MCF 10A (cell line): ENCODE results near the gene UBE2D4. TPM values are rescaled to one million over a fixed set of nuclear protein-coding genes. Genes with fewer than 3 reads are reported as not detected.

Source experiments
- BruUV-seq: library from RNA; stranded (reverse); fragments of 400-500 nt; replicated peaks from 2 replicates; lab custom pipeline; 2021; lab: Mats Ljungman, UMichigan
- CTCF ChIA-PET: fragments of 300-600 bp; sonication (Branson Sonifier 250); formaldehyde crosslinking; extraction: SDS; loops from one replicate; lab custom pipeline; 2021; ENCODE audit warnings: antibody characterized with exemption, inconsistent platforms; lab: Yijun Ruan, JAX
- POLR2A ChIA-PET: fragments of 300-600, 350-650 bp; sonication (Branson Sonifier 250); formaldehyde crosslinking; extraction: SDS; loops from one replicate; lab custom pipeline; 2020; ENCODE audit warnings: antibody characterized with exemption, inconsistent platforms; lab: Yijun Ruan, JAX
- DNase-seq: peaks from one replicate; pipeline ENCODE4 v3.0.0-alpha.2; 2018; ENCODE audit not compliant: unreplicated experiment
- H3K27ac Mint-ChIP-seq: one replicate; pipeline ENCODE4 v1.8.0; 2022; ENCODE audit warnings: mild to moderate bottlenecking, low read depth, mixed read lengths; ENCODE audit not compliant: unreplicated experiment
- H3K27me3 Mint-ChIP-seq: one replicate; pipeline ENCODE4 v1.8.0; 2022; ENCODE audit warnings: mixed read lengths; ENCODE audit not compliant: insufficient read depth, unreplicated experiment
- H3K36me3 Mint-ChIP-seq: one replicate; pipeline ENCODE4 v1.8.0; 2022; ENCODE audit warnings: mild to moderate bottlenecking, moderate library complexity, mixed read lengths; ENCODE audit not compliant: insufficient read depth, unreplicated experiment
- H3K4me1 Mint-ChIP-seq: one replicate; pipeline ENCODE4 v1.8.0; 2022; ENCODE audit warnings: mixed read lengths; ENCODE audit not compliant: insufficient read depth, unreplicated experiment
- H3K4me3 Mint-ChIP-seq: one replicate; pipeline ENCODE4 v1.8.0; 2022; ENCODE audit warnings: mild to moderate bottlenecking, moderate library complexity, mixed read lengths; ENCODE audit not compliant: unreplicated experiment
- H3K9me3 Mint-ChIP-seq: one replicate; pipeline ENCODE4 v1.8.0; 2022; ENCODE audit warnings: mixed read lengths; ENCODE audit not compliant: unreplicated experiment
- intact Hi-C: fragments of 100-400 bp; cut with micrococcal nuclease; formaldehyde crosslinking; loops from 2 replicates; pipeline ENCODE4 v1.14.1; 2022
- total RNA-seq: library from RNA; stranded (reverse); gene quantifications from 2 replicates; pipeline ENCODE4 v1.2.3, GENCODE V29; 2022
- TF ChIP-seq, protein P1 (sequence below): fragments of 200-600 bp; IDR thresholded peaks from one replicate; pipeline ENCODE4 v1.8.0; 2022; ENCODE audit warnings: antibody characterized with exemption, mild to moderate bottlenecking; ENCODE audit not compliant: unreplicated experiment

The UBE2D4 gene
- total RNA-seq, 1 experiment from 2014 or later: 13.7 TPM

- Mint-ChIP-seq H3K36me3 (peaks cover 79% of the 10 kb centered on the region), H3K27me3 (no peaks in the 10 kb centered on the region), H3K4me1 (peaks cover 15% of the 10 kb centered on the region), H3K27ac (no peak overlapping the region), H3K9me3 (no peaks in the 10 kb centered on the region), H3K4me3 (no peak overlapping the region)
- CTCF ChIA-PET: interaction anchor here (1.2 to 2.0 kb wide), 2 partner anchors 25 to 76 kb away, joined by 4 to 7 read pairs; no protein-coding TSS in a partner anchor
- POLR2A ChIA-PET: interaction anchor here (1.4 to 1.5 kb wide), 2 partner anchors 9 to 26 kb away, joined by 5 read pairs; partner anchors contain the start of gene MRPS24
- no TSS peak for BruUV-seq
- intact Hi-C loops: no loop called here
- no peak for DNase-seq
- TF ChIP-seq, protein P1, sequence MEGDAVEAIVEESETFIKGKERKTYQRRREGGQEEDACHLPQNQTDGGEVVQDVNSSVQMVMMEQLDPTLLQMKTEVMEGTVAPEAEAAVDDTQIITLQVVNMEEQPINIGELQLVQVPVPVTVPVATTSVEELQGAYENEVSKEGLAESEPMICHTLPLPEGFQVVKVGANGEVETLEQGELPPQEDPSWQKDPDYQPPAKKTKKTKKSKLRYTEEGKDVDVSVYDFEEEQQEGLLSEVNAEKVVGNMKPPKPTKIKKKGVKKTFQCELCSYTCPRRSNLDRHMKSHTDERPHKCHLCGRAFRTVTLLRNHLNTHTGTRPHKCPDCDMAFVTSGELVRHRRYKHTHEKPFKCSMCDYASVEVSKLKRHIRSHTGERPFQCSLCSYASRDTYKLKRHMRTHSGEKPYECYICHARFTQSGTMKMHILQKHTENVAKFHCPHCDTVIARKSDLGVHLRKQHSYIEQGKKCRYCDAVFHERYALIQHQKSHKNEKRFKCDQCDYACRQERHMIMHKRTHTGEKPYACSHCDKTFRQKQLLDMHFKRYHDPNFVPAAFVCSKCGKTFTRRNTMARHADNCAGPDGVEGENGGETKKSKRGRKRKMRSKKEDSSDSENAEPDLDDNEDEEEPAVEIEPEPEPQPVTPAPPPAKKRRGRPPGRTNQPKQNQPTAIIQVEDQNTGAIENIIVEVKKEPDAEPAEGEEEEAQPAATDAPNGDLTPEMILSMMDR: no peak
Observed at GRCh38 chr7:43878867-43879266, 47.4 kb upstream of the UBE2D4 start.

GRCh38 chr7:43879477-43879876, 46.8 kb upstream of the UBE2D4 start:
- H3K27me3 Mint-ChIP-seq: no peaks in the 10 kb centered on the region
- H3K9me3 Mint-ChIP-seq: no peaks in the 10 kb centered on the region
- ChIA-PET POLR2A (interaction anchor here (1.5 kb wide), 1 partner anchor 10 kb away, joined by 5 read pairs; the partner anchor contains the start of gene MRPS24), CTCF (interaction anchor here (0.9 kb wide), 1 partner anchor 42 kb away, joined by 3 read pairs; no protein-coding TSS in a partner anchor)
- H3K27ac Mint-ChIP-seq: no peak overlapping the region
- intact Hi-C loops: no loop called here
- no peak overlapping the region for H3K4me3 Mint-ChIP-seq
- H3K4me1 Mint-ChIP-seq: peaks cover 12% of the 10 kb centered on the region
- no peak for DNase-seq
- TF ChIP-seq, protein P1: no peak
- BruUV-seq: no TSS peak
- H3K36me3 Mint-ChIP-seq: peaks cover 85% of the 10 kb centered on the region

DNA sequence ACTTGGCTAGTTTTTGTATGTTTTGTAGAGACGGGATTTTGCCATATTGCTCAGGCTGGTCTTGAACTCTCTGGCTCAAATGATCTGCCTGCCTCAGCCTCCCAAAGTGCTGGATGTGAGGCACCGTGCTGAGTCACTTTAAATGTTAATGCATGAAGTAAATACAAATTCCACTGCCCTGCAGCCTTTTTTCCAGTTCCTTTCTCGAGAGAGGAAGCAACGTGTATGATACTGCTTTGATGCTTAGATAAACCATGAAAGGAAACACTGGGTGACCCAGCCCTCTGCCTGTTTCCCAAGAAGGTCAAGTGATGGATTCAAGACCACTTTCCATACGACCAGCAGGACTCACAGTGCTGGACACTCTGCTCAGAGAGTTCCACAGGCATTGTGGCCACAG, 45.6 kb upstream of the UBE2D4 start:
- Mint-ChIP-seq H3K4me3 (no peak overlapping the region), H3K4me1 (peaks cover 7% of the 10 kb centered on the region), H3K27ac (no peak overlapping the region), H3K9me3 (no peaks in the 10 kb centered on the region), H3K36me3 (peaks cover 90% of the 10 kb centered on the region), H3K27me3 (no peaks in the 10 kb centered on the region)
- POLR2A ChIA-PET: interaction anchor here (0.6 to 1.3 kb wide), 2 partner anchors 12 to 798 kb away, joined by 3 to 5 read pairs; partner anchors contain the start of gene MRPS24
- no peak for DNase-seq
- CTCF ChIA-PET: no interaction called here
- intact Hi-C loops: no loop called here
- BruUV-seq: no TSS peak
- TF ChIP-seq, protein P1: no peak

DNA sequence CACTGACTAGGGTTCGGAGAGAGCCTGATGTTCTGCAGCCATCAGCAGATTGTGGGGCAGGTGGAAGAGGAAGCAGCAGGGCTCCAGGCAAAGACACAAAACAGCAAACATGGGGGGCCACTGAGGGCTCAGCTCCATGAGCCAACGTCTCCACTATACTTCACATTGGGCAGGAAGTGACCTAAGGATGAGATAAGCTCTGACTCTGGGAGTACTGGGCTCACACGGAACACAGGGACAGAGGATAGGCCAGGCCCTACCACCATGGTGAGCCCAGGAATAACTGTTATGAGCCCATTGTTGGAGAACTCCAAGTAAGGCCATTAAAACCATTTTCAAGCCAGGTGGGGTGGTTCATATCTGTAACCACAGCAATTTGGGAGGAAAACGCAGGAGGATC, 42.0 kb upstream of the UBE2D4 start:
- no peak for DNase-seq
- intact Hi-C loops: no loop called here
- Mint-ChIP-seq H3K9me3 (no peaks in the 10 kb centered on the region), H3K4me3 (no peak overlapping the region), H3K27ac (peak overlapping the region; percentile 41), H3K36me3 (peaks cover 67% of the 10 kb centered on the region), H3K27me3 (no peaks in the 10 kb centered on the region), H3K4me1 (peaks cover 14% of the 10 kb centered on the region)
- TF ChIP-seq, protein P1: no peak
- POLR2A ChIA-PET: interaction anchor here (0.8 kb wide), 1 partner anchor 9 kb away, joined by 3 read pairs; no protein-coding TSS in a partner anchor
- CTCF ChIA-PET: interaction anchor here (0.6 to 1.2 kb wide), 3 partner anchors 9 to 71 kb away, joined by 3 to 4 read pairs (median 3); no protein-coding TSS in a partner anchor
- BruUV-seq: no TSS peak
